Kidney tubule cell (primary cell): ENCODE data around the gene TTC28.
"Not testable (repeated sequence)": the region's sequence is repeated elsewhere in the genome, so short reads cannot be mapped to it uniquely, and the experiment has no call there.

Experiments
- DNase-seq: peaks from one replicate; pipeline ENCODE4 v3.0.0-alpha.2; 2018; ENCODE audit warnings: low spot score

Gene TTC28

DNA sequence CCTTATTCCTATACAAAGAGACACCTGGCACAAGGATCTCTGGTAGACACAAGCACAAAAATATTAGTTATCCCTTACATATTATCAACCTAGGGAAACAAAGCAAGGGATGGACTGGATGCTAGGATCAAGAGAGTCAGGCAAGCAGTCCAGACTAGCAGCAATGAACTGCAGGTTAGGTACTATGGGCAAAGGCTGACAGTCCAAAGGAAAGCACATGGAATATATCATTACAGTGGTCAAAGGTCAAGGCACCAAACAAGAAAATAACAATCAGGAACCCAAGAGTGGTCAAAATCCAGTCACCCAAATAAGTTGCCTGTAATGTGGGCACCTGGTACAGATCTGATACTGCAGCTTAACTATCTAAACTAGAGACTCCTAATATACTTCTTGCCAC, 77.7 kb downstream of the TTC28 start:
- no peak for DNase-seq

DNA sequence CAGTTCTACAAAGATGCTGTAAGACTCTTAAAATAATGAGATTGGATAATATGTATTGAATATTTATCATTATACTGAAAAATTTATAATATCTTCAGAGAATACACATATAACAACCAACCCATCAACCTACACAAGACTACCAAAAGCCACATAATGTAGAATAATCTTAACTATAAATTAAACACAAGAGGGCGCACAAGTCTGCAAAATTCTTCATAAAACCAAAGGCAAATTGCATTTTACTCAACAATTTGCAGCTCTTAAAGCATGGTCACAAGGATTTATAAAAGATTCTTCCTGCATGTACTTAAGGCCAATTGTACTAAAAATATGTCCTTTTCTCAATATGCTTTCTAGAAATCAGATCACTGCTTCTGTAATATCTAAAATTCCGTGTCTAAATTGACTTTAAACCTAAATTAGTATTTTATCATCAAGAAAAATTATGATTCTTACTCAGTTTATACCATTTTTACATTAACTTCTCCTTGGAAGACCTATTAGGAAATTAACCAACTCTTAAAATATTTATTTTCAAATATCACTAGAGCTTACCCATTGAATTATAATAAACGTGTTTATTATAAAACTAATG, 79.0 kb downstream of the TTC28 start:
- peak; percentile 69 for DNase-seq

DNA sequence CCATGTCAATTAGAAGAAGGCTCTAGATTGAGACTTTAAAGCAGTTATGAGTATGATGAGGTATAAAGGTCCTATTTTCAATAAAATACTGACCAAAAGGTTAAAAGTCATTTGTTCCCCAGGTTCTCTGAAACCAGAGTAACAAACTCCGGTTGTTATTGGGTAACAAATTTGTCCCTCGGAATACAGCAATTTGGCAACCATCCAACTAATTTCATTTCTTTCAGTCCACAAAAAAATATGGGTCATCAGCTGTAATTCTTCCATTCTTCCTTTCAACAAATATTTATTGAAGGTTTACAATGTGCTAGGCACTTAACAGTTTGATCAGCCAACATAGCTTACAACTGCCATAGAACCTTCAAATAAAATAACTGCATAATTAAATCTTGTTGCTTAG, 79.9 kb downstream of the TTC28 start:
- DNase-seq, result no peak

- DNase-seq, result no peak
Measured at GRCh38 chr22:28597665-28598064, 82.0 kb downstream of the TTC28 start.

GRCh38 chr22:28594797-28595462, 84.7 kb downstream of the TTC28 start:
- peak; percentile 71 for DNase-seq

- DNase-seq, result no peak
Measured at GRCh38 chr22:28594076-28594796, 85.4 kb downstream of the TTC28 start.

GRCh38 chr22:28593299-28593698, 86.3 kb downstream of the TTC28 start:
- DNase-seq, result no peak

- DNase-seq, result no peak
Measured at GRCh38 chr22:28589102-28589750, 90.4 kb downstream of the TTC28 start.

GRCh38 chr22:28585324-28585723, 94.3 kb downstream of the TTC28 start:
- DNase-seq, result no peak

GRCh38 chr22:28582806-28583205, 96.8 kb downstream of the TTC28 start:
- peak; percentile 9 for DNase-seq

DNA sequence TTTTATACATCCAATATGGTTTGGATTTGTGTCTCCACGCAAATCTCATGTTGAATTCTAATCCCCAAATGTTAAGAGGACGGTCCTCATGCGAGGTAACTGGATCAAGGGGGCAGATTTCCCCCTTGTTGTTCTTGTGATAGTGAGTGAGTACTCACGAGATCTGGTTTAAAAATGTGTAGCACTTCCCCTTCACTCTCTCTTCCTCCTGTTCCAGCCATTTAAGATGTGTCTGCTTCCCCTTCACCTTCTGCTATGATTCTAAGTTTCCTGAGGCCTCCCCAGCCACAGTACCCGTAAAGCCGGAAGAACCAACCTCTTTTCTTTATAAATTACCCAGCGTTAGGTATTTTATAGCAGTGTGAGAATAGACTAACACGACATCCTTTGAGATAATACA, 98.6 kb downstream of the TTC28 start:
- DNase-seq, result no peak

DNA sequence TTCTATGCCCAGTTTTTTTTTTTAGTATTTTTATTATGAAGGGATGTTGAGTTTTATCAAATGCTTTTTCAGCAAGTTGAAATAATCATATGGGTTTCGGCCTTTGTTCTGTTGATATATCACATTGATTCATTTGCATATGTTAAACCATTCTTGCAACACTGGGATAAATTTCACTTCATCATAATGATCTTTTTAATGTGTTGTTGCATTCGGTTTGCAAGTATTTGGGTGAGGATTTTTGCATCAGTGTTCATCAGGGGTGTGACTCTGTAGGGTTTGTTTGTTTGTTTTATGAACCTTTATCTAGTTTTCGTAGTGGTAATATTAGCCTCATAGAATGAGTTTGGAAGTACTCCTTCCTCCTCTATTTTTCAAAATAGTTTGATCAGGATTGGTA, 103.5 kb downstream of the TTC28 start:
- no peak for DNase-seq

DNA sequence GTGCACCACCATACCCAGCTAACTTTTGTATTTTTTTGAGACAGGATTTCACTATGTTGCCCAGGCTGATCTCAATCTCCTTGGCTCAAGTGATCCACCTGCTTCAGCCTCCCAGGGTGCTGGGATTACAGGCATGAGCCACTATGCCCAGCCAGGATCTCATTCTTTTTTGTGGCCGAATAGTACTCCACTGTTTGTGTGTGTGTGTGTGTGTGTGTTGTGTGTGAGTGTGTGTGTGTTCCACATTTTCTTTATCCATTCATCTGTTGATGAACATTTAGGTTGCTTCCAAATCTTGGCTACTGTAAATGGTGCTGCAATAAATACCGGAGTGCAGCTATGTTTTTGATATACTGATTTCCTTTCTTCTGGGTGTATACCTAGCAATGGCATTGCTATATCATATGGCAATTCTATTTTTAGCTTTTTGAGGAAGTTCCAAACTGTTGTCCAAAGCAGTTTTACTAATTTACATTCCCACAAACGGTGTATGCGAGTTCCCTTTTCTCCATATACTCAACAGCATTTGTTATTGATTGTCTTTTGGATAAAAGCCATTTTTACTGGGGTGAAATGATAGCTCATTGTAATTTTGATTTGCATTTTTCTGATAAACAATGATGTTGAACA, 105.4 kb downstream of the TTC28 start:
- no peak for DNase-seq

DNA sequence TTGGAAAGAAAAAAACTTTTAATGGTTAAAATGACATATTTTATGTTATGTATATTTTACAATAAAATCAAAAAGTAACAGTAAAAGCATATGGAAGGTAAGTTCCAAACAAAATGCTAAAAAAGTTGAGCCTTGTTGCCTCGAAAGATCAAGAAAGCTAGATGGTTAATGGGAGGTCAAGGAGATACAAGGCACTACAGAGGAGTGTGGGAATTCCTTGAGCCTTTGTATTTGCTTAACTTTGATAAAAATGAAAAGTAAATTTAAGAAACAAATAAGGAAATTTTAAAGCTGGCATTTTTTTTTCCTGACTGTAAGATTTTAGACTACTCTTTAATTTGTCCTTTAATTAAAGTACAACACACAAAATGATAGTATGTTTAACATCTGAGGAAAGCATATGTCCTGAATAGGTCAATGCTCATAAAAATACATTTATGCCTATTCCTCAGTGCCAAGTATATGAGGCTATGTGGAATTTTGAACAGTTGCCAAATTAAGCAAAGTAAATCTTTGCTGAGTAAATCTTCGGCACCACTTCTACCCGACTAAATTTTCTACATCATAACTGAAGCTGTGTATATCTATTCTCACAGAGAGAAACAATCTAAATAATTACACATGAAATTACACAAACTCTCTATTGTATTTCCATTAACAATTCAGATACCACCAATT, 108.8 kb downstream of the TTC28 start:
- no peak for DNase-seq

GRCh38 chr22:28568974-28569373, 110.7 kb downstream of the TTC28 start:
- DNase-seq, result not testable (repeated sequence)

DNA sequence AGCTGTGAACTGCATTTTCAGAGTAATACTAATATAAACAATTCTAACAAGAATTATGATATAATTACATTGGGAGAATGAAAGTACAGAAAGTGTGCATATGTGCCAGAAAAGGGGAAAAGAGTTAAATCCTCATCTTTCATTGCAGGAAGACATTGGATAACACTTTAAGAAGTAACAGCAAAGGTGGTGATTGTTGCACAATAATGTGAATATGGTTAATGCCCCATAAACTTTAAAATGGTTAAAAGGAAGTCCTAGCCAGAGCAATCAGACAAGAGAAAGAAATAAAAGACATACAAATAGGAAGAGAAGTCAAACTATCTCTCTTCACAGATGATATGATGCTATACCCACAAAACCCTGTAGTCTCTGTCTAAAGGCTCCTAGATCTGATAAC, 111.5 kb downstream of the TTC28 start:
- DNase-seq, result no peak

- not testable (repeated sequence) for DNase-seq
Measured at GRCh38 chr22:28566920-28567499, 112.6 kb downstream of the TTC28 start.

GRCh38 chr22:28563636-28564035, 116.0 kb downstream of the TTC28 start:
- no peak for DNase-seq

GRCh38 chr22:28562324-28562723, 117.3 kb downstream of the TTC28 start:
- no peak for DNase-seq

DNA sequence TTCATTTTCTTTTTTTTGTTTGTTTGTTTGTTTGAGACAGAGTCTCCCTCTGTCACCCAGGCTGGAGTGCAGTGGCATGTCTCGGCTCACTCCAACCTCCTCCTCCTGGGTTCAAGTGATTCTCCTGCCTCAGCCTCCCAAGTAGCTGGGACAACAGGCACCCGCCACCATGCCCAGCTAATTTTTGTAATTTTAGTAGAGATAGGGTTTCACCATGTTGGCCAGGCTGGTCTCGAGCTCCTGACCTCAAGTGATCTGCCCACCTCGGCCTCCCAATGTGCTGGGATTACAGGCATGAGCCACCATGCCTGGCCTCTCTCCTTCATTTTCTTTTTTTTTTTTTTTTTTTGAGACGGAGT, 118.9 kb downstream of the TTC28 start:
- not testable (repeated sequence) for DNase-seq

GRCh38 chr22:28560046-28560742, 119.4 kb downstream of the TTC28 start:
- peak; percentile 59 for DNase-seq
